DND-41 (cell line): ENCODE data around the gene FXYD6.

Source experiments
- EZH2 ChIP-seq: IDR thresholded peaks from 3 replicates; pipeline ENCODE4 v1.6.1; 2012; ENCODE audit warnings: borderline replicate concordance, low read depth, mild to moderate bottlenecking, moderate library complexity, low read length, inconsistent platforms; ENCODE audit not compliant: severe bottlenecking
- TF ChIP-seq, protein P1 (sequence below): IDR thresholded peaks from 2 replicates; pipeline ENCODE4 v1.5.1; 2012; ENCODE audit warnings: borderline replicate concordance, low read length, moderate library complexity, mild to moderate bottlenecking; ENCODE audit not compliant: poor library complexity, severe bottlenecking; ENCODE audit errors: extremely low read depth

DNA sequence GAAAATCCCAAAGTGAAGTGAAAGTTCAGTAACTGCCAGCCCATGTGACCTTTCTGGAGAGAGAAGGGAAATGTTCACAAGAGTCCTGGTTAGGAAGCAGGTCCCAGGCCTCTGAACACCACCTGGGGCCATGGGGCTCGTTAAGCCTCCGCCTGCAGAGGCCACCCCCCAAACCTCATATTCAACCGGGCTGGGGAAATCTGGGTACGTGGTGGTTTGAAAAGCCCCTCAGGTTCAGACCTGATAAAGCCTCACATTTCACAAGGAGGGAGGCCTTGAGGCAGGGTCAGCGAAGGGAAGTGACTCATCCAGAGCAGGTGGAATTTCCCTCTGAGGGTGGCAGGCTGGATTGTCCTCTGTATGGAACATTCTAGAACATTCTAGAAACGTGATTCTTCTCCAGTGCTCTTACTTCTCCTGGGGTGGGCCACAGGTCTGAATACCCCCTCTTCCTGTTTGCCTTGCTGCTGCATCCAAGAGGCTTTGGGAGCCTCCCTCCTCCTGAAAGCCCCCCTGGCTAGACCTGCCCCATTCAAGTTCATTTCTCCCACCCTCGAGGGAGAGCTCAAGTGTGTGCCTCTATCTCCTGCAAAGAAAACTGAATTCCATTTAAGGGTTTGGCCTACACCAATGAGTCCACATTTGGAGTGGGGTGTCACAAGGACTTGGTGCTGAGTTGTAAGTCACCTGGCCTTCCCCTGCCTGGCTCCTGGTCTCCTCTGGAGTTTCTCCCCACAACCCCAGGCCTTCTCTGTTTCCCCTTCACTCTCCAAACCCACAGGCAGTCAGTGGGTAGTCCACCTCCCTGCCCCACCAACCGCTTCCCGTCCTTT is 58.2 kb downstream of the FXYD6 start:
- TF ChIP-seq, protein P1, sequence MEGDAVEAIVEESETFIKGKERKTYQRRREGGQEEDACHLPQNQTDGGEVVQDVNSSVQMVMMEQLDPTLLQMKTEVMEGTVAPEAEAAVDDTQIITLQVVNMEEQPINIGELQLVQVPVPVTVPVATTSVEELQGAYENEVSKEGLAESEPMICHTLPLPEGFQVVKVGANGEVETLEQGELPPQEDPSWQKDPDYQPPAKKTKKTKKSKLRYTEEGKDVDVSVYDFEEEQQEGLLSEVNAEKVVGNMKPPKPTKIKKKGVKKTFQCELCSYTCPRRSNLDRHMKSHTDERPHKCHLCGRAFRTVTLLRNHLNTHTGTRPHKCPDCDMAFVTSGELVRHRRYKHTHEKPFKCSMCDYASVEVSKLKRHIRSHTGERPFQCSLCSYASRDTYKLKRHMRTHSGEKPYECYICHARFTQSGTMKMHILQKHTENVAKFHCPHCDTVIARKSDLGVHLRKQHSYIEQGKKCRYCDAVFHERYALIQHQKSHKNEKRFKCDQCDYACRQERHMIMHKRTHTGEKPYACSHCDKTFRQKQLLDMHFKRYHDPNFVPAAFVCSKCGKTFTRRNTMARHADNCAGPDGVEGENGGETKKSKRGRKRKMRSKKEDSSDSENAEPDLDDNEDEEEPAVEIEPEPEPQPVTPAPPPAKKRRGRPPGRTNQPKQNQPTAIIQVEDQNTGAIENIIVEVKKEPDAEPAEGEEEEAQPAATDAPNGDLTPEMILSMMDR, result no peak
- TF ChIP-seq EZH2, result no peak
